DMS53 (cell line): ENCODE data around the gene HMGCS1.
A peak's percentile ranks its signal among the peaks of the same experiment; 100 is the strongest.
"Not testable (repeated sequence)": the region's sequence is repeated elsewhere in the genome, so short reads cannot be mapped to it uniquely, and the experiment has no call there.

ENCODE experiments used
- DNase-seq: peaks from one replicate; lab custom pipeline; 2025; lab: John Stamatoyannopoulos, UW

The HMGCS1 gene

DNA sequence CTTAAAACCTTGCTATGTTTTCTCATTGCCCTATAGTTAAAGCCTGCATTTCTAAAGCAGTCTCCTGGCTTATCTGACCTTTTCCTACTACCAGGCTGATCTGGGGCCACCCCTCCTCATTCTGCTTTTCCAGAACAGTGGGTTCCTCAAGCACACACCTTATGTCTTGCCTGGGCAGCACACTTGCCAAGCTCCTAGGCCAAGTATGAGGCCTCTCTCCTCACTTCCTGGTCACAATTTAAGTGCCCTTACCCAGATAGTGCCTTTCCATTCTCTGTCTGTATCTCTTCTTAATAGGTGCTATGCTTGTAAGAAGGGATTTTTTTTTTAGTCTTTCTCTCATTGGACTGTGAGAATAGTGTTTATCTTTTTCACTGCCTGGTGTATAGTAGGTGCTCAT is 39.7 kb downstream of the HMGCS1 start:
- DNase-seq: no peak

DNA sequence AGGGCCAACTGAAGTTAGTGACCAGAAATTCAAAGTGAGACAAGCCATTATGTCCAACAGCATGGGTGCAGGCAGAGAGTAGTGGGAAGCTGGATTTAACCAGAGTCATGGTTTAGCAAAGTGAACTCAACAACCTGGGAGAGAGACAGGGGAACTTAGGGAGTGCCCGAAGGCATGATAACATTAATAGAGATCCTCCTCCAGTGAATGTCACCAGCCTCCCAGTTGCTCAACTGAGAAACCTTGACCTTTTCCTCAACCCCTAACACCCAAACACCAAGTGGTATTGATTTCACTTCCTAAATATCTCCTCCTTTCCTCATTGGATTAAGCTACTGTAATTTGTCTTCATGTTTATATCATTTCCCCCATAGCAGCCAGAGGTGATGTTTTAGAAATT is 42.6 kb downstream of the HMGCS1 start:
- no peak for DNase-seq

DNA sequence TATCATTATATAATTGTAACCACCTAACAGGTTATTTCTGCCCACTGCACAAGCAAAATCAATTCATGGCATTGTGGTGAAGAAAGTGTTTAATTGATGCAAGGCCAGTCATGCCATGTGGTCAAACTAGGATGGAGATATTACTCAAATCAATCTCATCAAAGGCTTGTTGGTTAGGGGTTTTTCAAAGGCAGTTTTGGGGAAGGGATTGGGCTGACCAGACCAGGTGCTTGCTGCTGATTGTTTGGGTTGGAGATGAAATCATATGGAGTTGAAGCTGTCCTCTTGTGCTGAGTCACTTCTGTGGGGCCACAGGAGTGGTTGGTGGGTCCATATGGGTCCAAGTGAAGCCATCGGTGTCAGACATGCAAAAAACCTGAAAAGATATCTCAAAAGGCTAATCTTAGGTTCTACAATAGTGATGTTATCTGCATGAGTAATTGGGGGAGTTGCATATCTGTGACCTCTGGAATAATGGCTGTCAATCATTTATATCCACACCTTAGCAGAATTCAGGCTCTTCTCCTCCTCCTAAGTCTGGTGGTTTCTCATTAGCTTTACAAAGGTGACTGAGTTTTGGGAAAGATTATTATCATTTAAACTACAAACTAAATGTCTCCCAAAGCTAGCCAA is 44.9 kb downstream of the HMGCS1 start:
- DNase-seq: no peak

DNA sequence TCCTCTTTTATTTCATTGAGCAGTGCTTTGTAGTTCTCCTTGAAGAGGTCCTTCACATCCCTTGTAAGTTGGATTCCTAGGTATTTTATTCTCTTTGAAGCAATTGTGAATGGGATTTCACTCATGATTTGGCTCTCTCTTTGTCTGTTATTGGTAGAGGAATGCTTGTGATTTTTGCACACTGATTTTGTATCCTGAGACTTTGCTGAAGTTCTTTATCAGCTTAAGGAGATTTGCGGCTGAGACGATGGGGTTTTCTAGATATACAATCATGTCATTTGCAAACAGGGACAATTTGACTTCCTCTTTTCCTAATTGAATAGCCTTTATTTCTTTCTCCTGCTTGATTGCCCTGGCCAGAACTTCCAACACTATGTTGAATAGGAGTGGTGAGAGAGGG is 50.9 kb downstream of the HMGCS1 start:
- not testable (repeated sequence) for DNase-seq

DNA sequence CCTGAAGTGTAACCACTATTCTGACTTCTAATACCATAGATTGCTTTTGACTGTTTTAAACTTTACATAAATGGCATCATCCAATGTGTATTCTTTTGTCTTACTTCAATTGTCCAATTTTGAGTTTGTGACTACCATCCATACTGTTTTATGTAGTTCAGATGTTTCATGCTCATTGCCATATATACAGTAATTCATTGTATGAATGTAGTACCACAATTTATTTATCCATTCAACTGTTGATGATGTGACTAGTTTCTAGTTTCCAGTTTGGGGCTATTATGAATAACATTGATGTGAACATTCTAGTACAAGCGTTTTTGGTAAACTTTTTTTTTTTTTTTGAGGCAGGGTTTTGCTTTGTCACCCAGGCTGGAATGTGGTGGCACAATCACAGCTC is 55.1 kb downstream of the HMGCS1 start:
- no peak for DNase-seq

DNA sequence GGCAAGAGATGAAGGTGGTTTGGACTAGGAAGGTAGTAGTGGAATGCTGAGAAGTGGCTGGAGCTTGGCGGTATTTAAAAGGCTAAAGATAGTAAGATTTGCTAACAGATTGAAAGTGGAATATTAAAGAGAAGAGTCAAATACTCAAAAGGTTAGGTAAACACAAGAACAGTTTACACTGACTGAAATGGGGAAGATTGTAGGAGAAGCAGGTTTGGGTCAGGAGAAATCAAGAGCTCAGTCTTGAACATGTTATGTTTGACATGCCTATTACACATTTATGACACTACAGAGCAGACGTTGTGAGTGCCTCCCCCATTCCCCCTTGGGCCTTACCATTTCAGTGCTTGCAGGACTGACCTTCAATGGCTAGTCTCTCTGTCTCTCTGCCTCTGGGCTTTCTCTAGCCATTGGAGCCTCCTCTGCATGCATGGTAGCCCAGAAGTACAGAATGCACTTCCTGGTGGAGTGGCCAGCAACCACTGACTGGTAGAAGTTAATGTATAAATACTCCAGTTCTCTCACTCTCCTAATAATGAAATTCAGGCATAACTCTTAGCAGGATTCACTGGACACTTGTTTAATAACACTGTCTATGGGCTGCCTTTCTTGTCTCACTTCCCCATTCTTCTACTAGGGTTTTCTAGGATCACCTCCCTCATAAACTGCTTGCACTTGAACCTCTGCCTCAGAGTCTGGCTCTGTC is 56.8 kb downstream of the HMGCS1 start:
- peak; percentile 34 for DNase-seq

DNA sequence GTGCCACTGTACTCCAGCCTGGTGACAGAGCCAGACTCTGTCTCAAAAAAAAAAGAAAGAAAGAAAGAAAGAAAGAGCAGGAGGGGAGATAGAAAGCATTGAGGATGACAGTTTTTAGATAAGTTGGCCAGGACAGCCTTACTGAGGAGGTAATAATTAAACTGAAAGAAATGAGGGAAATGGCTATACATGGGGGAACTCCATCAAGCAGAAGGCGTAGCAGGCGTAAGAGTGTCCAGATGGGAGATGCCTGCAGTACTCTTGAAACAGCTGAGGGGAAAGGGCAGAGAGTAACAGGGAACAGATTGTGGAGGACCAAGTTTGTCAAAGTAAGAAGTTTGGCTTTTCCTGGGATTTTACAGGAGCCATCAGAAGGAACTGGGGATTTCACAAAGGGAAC is 57.5 kb downstream of the HMGCS1 start:
- DNase-seq: no peak

DNA sequence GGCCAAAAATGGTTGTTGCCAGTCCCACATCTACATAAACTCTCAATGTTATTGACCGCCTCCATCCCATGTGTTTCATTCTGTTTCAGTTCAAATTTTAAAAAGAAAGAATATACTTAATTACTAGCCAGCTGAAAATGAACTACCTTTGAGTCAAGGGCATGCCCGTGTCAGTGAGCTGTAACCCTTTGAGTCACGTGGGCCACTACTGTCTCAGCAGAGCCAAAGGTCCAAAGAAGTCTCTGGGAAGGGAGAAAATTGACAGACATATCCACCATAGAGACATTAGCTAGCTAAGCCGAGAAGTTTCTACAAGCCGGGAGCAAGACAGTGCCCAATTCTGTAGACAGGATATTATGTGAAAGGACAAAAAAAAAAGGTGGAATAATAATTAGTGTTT is 61.5 kb downstream of the HMGCS1 start:
- no peak for DNase-seq

DNA sequence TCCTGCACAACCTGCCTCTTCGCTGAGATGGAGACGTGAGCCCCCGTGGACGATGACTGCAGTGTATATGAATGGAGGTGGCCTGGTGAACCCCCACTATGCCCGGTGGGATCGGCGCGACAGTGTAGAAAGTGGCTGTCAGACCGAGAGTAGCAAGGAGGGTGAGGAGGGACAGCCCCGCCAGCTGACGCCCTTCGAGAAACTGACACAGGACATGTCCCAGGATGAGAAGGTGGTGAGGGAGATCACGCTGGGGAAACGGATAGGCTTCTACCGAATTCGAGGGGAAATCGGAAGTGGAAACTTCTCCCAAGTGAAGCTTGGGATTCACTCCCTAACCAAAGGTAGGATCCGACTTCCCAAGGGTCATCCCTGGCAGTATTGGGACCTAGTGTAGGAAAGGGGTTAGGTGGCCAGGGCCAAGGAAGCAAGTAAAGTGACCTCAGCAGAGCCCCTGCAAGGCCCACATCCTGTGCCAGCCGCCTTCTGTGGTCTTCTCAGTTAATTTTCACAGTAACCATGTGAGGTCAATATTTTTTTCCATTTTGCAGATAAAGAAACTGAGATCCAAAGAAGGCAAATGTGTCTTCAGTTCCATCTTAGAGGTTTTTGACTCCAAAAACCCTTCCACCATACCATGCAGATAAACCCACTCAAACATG is 67.4 kb downstream of the HMGCS1 start:
- DNase-seq: no peak

DNA sequence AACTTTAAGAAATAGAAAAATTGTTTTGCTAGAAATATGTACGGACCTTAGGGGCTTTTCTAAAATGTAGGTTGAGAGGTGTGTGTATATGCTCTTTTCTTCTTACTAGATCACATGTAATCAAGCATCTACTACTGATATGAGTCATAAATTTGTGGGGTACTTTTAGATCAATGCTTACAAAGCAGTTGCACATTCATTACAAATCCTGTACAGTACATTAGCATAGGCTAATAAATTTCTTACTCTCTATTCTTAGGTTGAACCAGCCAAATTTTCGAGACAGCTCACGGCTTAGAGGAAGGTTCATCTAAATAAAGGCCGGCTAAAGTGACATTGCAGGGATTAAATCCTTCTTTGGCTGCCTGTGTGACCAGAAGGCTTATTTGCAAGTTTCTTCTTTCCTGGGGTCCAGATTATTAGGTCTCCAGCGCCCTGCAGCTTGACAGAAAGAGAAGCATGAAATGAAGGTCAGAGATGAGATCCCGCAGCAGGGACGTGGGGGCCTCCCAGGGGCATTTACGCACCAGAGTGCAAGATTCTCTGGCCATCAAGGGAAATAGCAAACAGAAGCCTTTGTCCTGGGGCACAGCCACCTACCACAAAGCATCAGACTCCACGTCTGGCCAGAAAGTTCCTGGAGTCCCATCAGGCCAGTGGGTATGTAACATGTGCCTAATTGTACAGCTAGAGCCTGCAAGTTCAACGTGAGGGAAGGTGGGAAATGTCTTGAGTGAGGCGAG is 68.2 kb downstream of the HMGCS1 start:
- no peak for DNase-seq

DNA sequence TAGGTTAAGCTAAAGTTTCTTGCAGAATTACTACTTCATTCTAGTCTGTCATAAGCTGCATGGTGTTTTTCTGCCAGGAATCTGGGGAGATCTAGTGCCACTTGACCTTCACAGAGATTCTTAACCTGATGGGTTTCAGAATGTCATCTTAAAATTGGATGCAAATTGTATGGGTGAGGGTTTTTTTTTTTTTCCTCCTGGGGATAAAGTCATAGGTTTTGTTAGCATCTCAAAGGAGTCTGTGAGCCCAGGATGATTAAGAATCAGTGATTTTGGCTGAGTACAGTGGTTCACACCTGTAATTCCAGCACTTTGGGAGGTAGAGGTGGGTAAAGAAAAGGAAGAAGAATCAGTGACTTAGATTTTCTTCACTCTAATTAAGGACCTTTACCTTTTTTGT is 69.9 kb downstream of the HMGCS1 start:
- DNase-seq: no peak

DNA sequence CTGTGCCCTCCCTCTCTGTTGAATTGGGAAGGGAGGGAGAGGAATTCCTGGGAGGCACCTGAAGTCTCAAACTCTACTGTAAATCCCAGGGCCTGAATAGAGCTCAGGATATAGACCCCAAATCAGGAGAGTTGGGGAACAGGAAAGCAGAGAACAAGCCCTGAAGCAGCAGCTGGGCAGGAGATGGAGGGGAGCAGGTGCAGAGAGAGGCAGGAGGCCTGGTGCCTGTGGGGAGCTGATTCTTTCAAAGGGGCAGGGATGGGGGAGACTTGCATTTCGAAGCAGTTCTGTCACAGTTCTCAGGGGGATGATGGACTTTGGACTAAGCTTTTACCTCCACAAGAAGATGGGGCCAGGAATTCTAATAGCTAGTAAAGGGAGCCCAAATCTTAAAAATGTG is 71.0 kb downstream of the HMGCS1 start:
- DNase-seq: no peak
